Gastrocnemius medialis (tissue), 4 donors: ENCODE results near the gene AUTS2.

Experiments used
- POLR2A ChIP-seq, 2 donors: fragments of 450-650 bp; IDR thresholded peaks; one replicate each; pipeline ENCODE4 v1.6.1; 2017; ENCODE audit warnings: antibody characterized with exemption in 2 of 2, mild to moderate bottlenecking in 2 of 2, moderate library complexity in 2 of 2
- TF ChIP-seq, protein P1 (sequence below), 5 experiments: fragments of 450-650 bp in 3 of 5; fragments of 200-600 bp in 2 of 5; sonication (generic) in 2 of 5; IDR thresholded peaks in 4 of 5; conservative IDR thresholded peaks in 1 of 5; 1 replicate in 4 of 5; 2 replicates in 1 of 5; pipeline ENCODE4 v1.5.1; 2016 to 2019; ENCODE audit warnings: antibody characterized with exemption in 5 of 5, mild to moderate bottlenecking in 3 of 5, moderate library complexity in 3 of 5

DNA sequence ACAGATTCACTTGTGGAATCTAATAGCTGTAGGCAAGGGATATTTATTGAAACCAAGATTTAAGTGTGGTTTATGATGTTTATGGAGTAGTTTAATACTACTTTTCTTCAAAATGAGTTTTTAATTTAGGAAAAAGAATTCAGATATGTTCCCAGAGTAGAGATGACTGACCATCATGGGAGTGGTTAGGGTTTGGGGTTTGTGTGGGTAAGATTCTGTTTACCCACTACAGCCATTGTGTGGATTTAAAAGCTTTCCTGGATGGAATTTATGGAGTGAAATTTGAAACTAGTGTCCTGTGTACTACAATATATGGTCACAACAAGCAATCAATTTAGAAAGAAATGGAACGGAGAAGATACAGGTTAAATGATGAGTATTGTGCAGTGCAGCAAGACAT lies 453.5 kb downstream of the AUTS2 start:
- TF ChIP-seq, protein P1, sequence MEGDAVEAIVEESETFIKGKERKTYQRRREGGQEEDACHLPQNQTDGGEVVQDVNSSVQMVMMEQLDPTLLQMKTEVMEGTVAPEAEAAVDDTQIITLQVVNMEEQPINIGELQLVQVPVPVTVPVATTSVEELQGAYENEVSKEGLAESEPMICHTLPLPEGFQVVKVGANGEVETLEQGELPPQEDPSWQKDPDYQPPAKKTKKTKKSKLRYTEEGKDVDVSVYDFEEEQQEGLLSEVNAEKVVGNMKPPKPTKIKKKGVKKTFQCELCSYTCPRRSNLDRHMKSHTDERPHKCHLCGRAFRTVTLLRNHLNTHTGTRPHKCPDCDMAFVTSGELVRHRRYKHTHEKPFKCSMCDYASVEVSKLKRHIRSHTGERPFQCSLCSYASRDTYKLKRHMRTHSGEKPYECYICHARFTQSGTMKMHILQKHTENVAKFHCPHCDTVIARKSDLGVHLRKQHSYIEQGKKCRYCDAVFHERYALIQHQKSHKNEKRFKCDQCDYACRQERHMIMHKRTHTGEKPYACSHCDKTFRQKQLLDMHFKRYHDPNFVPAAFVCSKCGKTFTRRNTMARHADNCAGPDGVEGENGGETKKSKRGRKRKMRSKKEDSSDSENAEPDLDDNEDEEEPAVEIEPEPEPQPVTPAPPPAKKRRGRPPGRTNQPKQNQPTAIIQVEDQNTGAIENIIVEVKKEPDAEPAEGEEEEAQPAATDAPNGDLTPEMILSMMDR (IDR thresholded peaks at IDR 0.05 in 4 of 5, conservative IDR thresholded peaks at IDR 0.05 in 1 of 5), result no peak
- TF ChIP-seq POLR2A (IDR thresholded peaks at IDR 0.05), result no peak
